ENCODE results near the gene RNF168. TPM values are rescaled to one million over a fixed set of nuclear protein-coding genes. Genes with fewer than 3 reads are reported as not detected.

Gene RNF168
- total RNA-seq, 1 experiment from 2014 or later, result 65.5 TPM

- Mint-ChIP-seq H3K27ac (0 out of 7 replicates have a peak overlapping the region, but pooled peaks of 1 of the 3 experiments have one; percentile 8), H3K9me3 (no peaks in the 10 kb centered on the region), H3K4me3 (no peak overlapping the region), H3K27me3 (ENCODE audit: low read depth) (no peaks in the 10 kb centered on the region), H3K4me1 (peaks cover 0 to 15% of the 10 kb centered on the region in 2 experiments; a peak in 2 of 4 replicates), H3K36me3 (ENCODE audit: insufficient read depth in 1 of 3, low read depth in 3 of 3) (peaks cover 28 to 58% (median 50%) of the 10 kb centered on the region in 3 experiments)
- Histone ChIP-seq H4K20me1 (ENCODE audit: control insufficient read depth, insufficient read depth, insufficient read length) (no peaks in the 10 kb centered on the region), H2BK20ac (ENCODE audit: low read depth, low read length, poor library complexity, severe bottlenecking) (no peak overlapping the region), H3K27me3 (ENCODE audit: insufficient read depth, low read length) (no peaks in the 10 kb centered on the region), H3K23ac (ENCODE audit: insufficient read length, low read depth, low read length) (no peak overlapping the region), H2AK5ac (ENCODE audit: insufficient read length, low read length) (no peak overlapping the region), H3K14ac (ENCODE audit: insufficient read depth, low read length) (no peak overlapping the region), H2BK120ac (ENCODE audit: low read depth, low read length, poor library complexity, severe bottlenecking) (no peak overlapping the region), H2BK5ac (ENCODE audit: insufficient read length, low read length) (no peak overlapping the region), H3K56ac (ENCODE audit: insufficient read length, low read depth, low read length) (no peak overlapping the region), H3K23me2 (ENCODE audit: insufficient read length, low read depth, low read length, poor library complexity, severe bottlenecking) (no peaks in the 10 kb centered on the region), H3K4ac (ENCODE audit: low read depth, low read length) (no peak overlapping the region), H4K91ac (ENCODE audit: insufficient read length, low read depth, low read length) (no peak overlapping the region), H3T11ph (ENCODE audit: low read length) (no peak overlapping the region), H3K18ac (ENCODE audit: insufficient read length, low read depth, low read length) (no peak overlapping the region), H4K5ac (ENCODE audit: insufficient read length, low read depth, low read length) (no peak overlapping the region), H3K79me2 (ENCODE audit: insufficient read depth, low read length) (peaks cover 5% of the 10 kb centered on the region; the same call in 1 of the 2 replicates), H2AFZ (ENCODE audit: low read length) (no peak overlapping the region), H3K9ac (ENCODE audit: extremely low read depth, insufficient read length, low read length) (no peak overlapping the region), H2BK12ac (ENCODE audit: insufficient read length, low read depth, low read length) (no peak overlapping the region), H3K79me1 (ENCODE audit: insufficient read depth, low read depth, low read length, poor library complexity, severe bottlenecking) (peaks cover 7% of the 10 kb centered on the region), H3K27ac (ENCODE audit: insufficient read length, low read depth, low read length) (no peak overlapping the region), H4K8ac (replicated peaks; ENCODE audit: insufficient read length, low read depth, low read length) (no peak overlapping the region), H3K4me1 (ENCODE audit: insufficient read depth, low read length) (no peaks in the 10 kb centered on the region), H2BK15ac (ENCODE audit: low read depth, low read length) (no peak overlapping the region), H3K9me3 (ENCODE audit: control insufficient read depth, low read depth, low read length) (no peaks in the 10 kb centered on the region), H3K4me2 (ENCODE audit: insufficient read depth, insufficient read length, low read length) (no peak overlapping the region)
- peak; percentile 53 for TF ChIP-seq CTCF (conservative IDR thresholded peaks at IDR 0.05)
- WGBS (ENCODE audit: extremely low coverage, insufficient read length, low lambda C conversion rate), result no CpG with 5 or more reads among the region's 8 CpGs
- DNase-seq, result no peak
Observed at GRCh38 chr3:196486263-196486662, 17.3 kb downstream of the RNF168 start.

Data from H9 (cell line).